Coronary artery (tissue), 2 donors: ENCODE data around the gene ARHGAP20.

Experiments
- DNase-seq: peaks from one replicate; pipeline ENCODE4 v3.0.0-alpha.2; 2017; ENCODE audit warnings: low spot score
- H3K27ac ChIP-seq, 2 donors: fragments of 200-600 bp; sonication (generic); one replicate each; pipeline ENCODE4 v1.5.1; 2016 to 2019
- H3K4me3 ChIP-seq: fragments of 200-600 bp; sonication (generic); 2 replicates; pipeline ENCODE4 v1.5.1; 2016; ENCODE audit warnings: mild to moderate bottlenecking, moderate library complexity
- TF ChIP-seq, protein P1 (sequence below): fragments of 200-600 bp; sonication (generic); IDR thresholded peaks from one replicate; pipeline ENCODE4 v1.5.1; 2019; ENCODE audit warnings: antibody characterized with exemption

The ARHGAP20 gene

GRCh38 chr11:110538154-110538553, 174.1 kb downstream of the ARHGAP20 start:
- Histone ChIP-seq H3K27ac (no peak overlapping the region), H3K4me3 (no peak overlapping the region)
- TF ChIP-seq, protein P1, sequence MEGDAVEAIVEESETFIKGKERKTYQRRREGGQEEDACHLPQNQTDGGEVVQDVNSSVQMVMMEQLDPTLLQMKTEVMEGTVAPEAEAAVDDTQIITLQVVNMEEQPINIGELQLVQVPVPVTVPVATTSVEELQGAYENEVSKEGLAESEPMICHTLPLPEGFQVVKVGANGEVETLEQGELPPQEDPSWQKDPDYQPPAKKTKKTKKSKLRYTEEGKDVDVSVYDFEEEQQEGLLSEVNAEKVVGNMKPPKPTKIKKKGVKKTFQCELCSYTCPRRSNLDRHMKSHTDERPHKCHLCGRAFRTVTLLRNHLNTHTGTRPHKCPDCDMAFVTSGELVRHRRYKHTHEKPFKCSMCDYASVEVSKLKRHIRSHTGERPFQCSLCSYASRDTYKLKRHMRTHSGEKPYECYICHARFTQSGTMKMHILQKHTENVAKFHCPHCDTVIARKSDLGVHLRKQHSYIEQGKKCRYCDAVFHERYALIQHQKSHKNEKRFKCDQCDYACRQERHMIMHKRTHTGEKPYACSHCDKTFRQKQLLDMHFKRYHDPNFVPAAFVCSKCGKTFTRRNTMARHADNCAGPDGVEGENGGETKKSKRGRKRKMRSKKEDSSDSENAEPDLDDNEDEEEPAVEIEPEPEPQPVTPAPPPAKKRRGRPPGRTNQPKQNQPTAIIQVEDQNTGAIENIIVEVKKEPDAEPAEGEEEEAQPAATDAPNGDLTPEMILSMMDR = no peak
- DNase-seq = no peak

DNA sequence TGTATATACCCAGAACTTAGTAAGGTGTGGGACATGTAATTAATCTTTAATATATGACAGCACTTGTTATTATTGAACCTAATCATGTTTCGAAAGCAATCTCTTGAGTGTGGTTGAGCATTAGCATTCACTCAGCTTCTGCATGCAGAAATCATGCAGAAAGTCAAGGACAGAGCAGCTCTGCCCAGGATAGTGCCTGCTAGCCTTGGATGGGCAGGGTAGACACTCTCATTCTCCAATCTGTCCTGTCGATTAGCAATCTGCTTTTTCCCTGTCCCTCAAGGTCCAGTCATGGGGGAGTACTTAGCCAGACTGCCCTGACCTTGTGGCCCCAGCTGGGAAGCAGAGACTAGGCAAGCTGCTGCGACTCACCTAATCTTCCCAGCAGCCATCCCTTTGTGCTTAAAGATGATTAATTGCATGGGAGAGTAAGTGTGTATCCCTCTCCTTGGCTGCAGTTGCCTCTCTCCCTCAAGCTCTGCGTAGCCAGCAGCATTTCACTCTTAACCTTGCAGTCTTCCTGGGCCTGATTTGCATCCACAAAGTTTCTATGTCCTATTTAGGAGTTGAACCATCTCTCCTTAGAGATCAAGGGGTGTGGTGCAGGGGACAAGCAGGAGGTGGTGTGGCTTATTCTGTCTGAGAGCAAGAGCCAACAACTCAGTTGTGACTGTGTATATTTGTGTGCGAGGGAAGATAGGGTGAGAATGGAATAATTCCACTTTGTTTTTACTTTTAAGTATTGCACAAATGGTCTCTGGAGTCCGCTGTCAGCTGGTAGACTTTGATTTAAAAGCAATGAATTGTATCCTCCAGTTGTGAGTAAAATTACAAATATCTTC, 181.1 kb downstream of the ARHGAP20 start:
- Histone ChIP-seq H3K4me3 (no peak overlapping the region), H3K27ac (no peak overlapping the region)
- no peak for DNase-seq
- TF ChIP-seq, protein P1 = no peak

DNA sequence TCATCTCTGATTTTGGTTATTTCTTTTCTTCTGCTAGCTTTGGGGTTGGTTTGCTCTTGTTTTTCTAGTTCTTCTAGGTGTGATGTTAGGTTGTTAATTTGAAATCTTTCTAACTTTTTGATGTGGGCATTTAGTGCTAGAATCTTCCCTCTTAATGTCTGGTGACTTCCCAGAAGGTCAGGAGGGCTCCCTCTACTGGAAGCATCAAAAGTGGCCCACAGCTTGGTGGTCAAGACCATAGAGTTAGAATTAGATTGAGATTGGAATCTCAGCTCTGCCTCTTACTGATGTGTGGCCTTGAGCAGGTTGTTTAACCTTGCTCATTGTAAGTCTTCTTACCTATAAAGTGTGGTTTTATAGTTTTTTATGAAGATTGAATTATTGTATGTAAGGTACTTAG, 183.2 kb downstream of the ARHGAP20 start:
- Histone ChIP-seq H3K27ac (no peak overlapping the region), H3K4me3 (no peak overlapping the region)
- TF ChIP-seq, protein P1 = no peak
- no peak for DNase-seq

DNA sequence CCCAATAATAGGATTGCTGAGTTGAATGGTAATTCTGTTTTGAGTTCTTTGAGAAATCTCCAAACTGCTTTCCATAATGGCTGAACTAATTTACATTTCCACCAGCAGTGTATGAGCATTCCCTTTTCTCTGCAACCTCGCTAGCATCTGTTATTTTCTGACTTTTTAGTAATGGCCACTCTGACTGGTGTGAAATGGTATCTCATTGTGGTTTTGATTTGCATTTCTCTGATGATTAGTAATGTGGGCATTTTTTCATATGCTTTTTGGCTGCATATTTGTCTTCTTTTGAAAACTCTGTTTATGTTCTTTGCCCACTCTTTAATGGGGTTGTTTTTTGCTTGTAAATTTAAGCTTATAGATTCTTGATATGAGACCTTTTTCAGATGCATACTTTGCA, 185.1 kb downstream of the ARHGAP20 start:
- H3K27ac ChIP-seq = no peak overlapping the region
- H3K4me3 ChIP-seq = no peak overlapping the region
- DNase-seq = no peak
- TF ChIP-seq, protein P1 = no peak
